T follicular helper cell (primary cell): ENCODE results near the gene MATCAP1.
A peak's percentile ranks its signal among the peaks of the same experiment; 100 is the strongest.

Source experiments
- DNase-seq: peaks from one replicate; pipeline ENCODE4 v3.0.0-alpha.2; 2020; ENCODE audit warnings: low read depth

MATCAP1 gene

GRCh38 chr16:67173323-67173722 is 10.4 kb downstream of the MATCAP1 start:
- no peak for DNase-seq

- no peak for DNase-seq
Observed at GRCh38 chr16:67170949-67171649, 12.7 kb downstream of the MATCAP1 start.

- DNase-seq = no peak
Observed at GRCh38 chr16:67170168-67170948, 13.4 kb downstream of the MATCAP1 start, which contains the start of gene NOL3. NOL3 (plus strand) TSS chr16:67170538.

GRCh38 chr16:67169642-67170167 is 14.1 kb downstream of the MATCAP1 start:
- DNase-seq = no peak

- DNase-seq = no peak
Observed at GRCh38 chr16:67169011-67169451, 14.7 kb downstream of the MATCAP1 start.

GRCh38 chr16:67167588-67167987 is 16.2 kb downstream of the MATCAP1 start:
- DNase-seq = no peak

GRCh38 chr16:67166598-67167168 is 17.1 kb downstream of the MATCAP1 start:
- no peak for DNase-seq

- DNase-seq = no peak
Observed at GRCh38 chr16:67166110-67166547, 17.6 kb downstream of the MATCAP1 start.

- DNase-seq = no peak
Observed at GRCh38 chr16:67165121-67166078, 18.4 kb downstream of the MATCAP1 start.

GRCh38 chr16:67164599-67165061 is 19.1 kb downstream of the MATCAP1 start, which contains the start of gene HSF4:
HSF4 (plus strand) TSS chr16:67164745; CDS start chr16:67164812, 67 bp downstream.
- DNase-seq = no peak

GRCh38 chr16:67163999-67164558 is 19.7 kb downstream of the MATCAP1 start:
- DNase-seq = no peak

- DNase-seq = no peak
Observed at GRCh38 chr16:67163164-67163998, 20.4 kb downstream of the MATCAP1 start.

GRCh38 chr16:67162506-67163163 is 21.1 kb downstream of the MATCAP1 start:
- no peak for DNase-seq

GRCh38 chr16:67161595-67162058 is 22.1 kb downstream of the MATCAP1 start:
- no peak for DNase-seq

GRCh38 chr16:67158637-67159600 is 24.8 kb downstream of the MATCAP1 start:
- peak; percentile 71 for DNase-seq

- DNase-seq = no peak
Observed at GRCh38 chr16:67157892-67158635, 25.7 kb downstream of the MATCAP1 start.

GRCh38 chr16:67157106-67157748 is 26.5 kb downstream of the MATCAP1 start:
- DNase-seq = no peak
